Lung (tissue), 12 donors: ENCODE results near the gene MCM3AP. TPM values are rescaled to one million over a fixed set of nuclear protein-coding genes. Genes with fewer than 3 reads are reported as not detected.

ENCODE experiments used
- ATAC-seq: fragments of 200-7000 bp; cut with Tn5 transposase; one replicate; pipeline ENCODE4 v1.9.1; 2020; ENCODE audit warnings: moderate number of reproducible peaks; ENCODE audit not compliant: insufficient read depth, low FRiP score
- DNase-seq, 3 donors: peaks; one replicate each; pipeline ENCODE4 v3.0.0-alpha.2; 2013 to 2017
- H3K27ac ChIP-seq, 2 donors: one replicate each; pipeline ENCODE4 v1.5.1; 2013; ENCODE audit warnings: mild to moderate bottlenecking in 2 of 2, moderate library complexity in 2 of 2, control low read depth in 1 of 2, inconsistent platforms in 1 of 2, low read depth in 1 of 2, low read length in 1 of 2
- H3K27me3 ChIP-seq, 3 donors: one replicate each; pipeline ENCODE4 v1.5.1; 2013; ENCODE audit warnings: low read length in 2 of 3; ENCODE audit not compliant: control insufficient read depth in 3 of 3, insufficient read depth in 3 of 3
- H3K36me3 ChIP-seq, 4 donors: one replicate each; pipeline ENCODE4 v1.5.1; 2013; ENCODE audit warnings: low read length in 4 of 4, mild to moderate bottlenecking in 1 of 4, moderate library complexity in 1 of 4; ENCODE audit not compliant: control insufficient read depth in 4 of 4, insufficient read depth in 4 of 4
- H3K4me1 ChIP-seq, 5 donors: one replicate each; pipeline ENCODE4 v1.5.1; 2013; ENCODE audit warnings: low read length in 5 of 5, mild to moderate bottlenecking in 2 of 5, moderate library complexity in 1 of 5; ENCODE audit not compliant: control insufficient read depth in 5 of 5, insufficient read depth in 5 of 5
- H3K4me3 ChIP-seq: one replicate; pipeline ENCODE4 v1.5.1; 2013; ENCODE audit warnings: mild to moderate bottlenecking, control low read depth, moderate library complexity
- H3K9ac ChIP-seq, 2 donors: one replicate each; pipeline ENCODE4 v1.5.1; 2013; ENCODE audit warnings: low read length in 2 of 2, control low read depth in 1 of 2; ENCODE audit not compliant: insufficient read depth in 1 of 2
- H3K9me3 ChIP-seq, 4 donors: one replicate each; pipeline ENCODE4 v1.5.1; 2013; ENCODE audit warnings: low read length in 3 of 4, mild to moderate bottlenecking in 1 of 4, moderate library complexity in 1 of 4; ENCODE audit not compliant: control insufficient read depth in 4 of 4, insufficient read depth in 3 of 4
- WGBS, 2 donors: extraction: QIAGEN DNeasy Blood & Tissue Kit; methylation state at CpG; one replicate each; pipeline ENCODE4 v1.1.7; 2013; 5-methylcytosine and 5-hydroxymethylcytosine counted together
- polyA plus RNA-seq, 2 donors: library from polyadenylated mRNA; stranded (reverse); fragments of 200-250 nt; gene quantifications; one replicate each; pipeline ENCODE4 v1.2.1, GENCODE V29; 2013
- total RNA-seq, 2 donors: library from RNA; depleted of rRNA in 1 of 2; stranded (reverse); fragments of >200 nt in 1 of 2; gene quantifications; one replicate each; pipeline ENCODE4 v1.2.1, GENCODE V29; 2014 to 2021
- TF ChIP-seq, protein P1 (sequence below): IDR thresholded peaks from 2 replicates; pipeline ENCODE4 v1.5.1; 2012; ENCODE audit warnings: mild to moderate bottlenecking; ENCODE audit errors: control extremely low read depth, extremely low read depth
- donor health status: control.
- donor health status: control.
- donor health status: Bipolar disorder and iron deficiency.
- donor health status: healthy.
- donor health status: DM: yes; HTN: yes; CAD: no.

MCM3AP gene
- total and polyA plus RNA-seq, 4 donors, result 40.7 to 114 (median 78.7) TPM

- Histone ChIP-seq H3K27me3 (no peaks in the 10 kb centered on the region), H3K27ac (no peak overlapping the region), H3K36me3 (peaks cover 0 to 21% (median 13%) of the 10 kb centered on the region in 4 donors), H3K9me3 (peaks cover 0 to 2% (median 0%) of the 10 kb centered on the region in 4 donors), H3K4me1 (no peaks in the 10 kb centered on the region), H3K4me3 (no peak overlapping the region), H3K9ac (no peak overlapping the region)
- DNase-seq (no peak), ATAC-seq (no peak)
- WGBS, 2 donors, result 95 to 96% methylated on average over 11 of the region's 11 CpGs
- TF ChIP-seq, protein P1, sequence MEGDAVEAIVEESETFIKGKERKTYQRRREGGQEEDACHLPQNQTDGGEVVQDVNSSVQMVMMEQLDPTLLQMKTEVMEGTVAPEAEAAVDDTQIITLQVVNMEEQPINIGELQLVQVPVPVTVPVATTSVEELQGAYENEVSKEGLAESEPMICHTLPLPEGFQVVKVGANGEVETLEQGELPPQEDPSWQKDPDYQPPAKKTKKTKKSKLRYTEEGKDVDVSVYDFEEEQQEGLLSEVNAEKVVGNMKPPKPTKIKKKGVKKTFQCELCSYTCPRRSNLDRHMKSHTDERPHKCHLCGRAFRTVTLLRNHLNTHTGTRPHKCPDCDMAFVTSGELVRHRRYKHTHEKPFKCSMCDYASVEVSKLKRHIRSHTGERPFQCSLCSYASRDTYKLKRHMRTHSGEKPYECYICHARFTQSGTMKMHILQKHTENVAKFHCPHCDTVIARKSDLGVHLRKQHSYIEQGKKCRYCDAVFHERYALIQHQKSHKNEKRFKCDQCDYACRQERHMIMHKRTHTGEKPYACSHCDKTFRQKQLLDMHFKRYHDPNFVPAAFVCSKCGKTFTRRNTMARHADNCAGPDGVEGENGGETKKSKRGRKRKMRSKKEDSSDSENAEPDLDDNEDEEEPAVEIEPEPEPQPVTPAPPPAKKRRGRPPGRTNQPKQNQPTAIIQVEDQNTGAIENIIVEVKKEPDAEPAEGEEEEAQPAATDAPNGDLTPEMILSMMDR, result no peak
Observed at GRCh38 chr21:46304955-46305354, 19.5 kb upstream of the MCM3AP start.

DNA sequence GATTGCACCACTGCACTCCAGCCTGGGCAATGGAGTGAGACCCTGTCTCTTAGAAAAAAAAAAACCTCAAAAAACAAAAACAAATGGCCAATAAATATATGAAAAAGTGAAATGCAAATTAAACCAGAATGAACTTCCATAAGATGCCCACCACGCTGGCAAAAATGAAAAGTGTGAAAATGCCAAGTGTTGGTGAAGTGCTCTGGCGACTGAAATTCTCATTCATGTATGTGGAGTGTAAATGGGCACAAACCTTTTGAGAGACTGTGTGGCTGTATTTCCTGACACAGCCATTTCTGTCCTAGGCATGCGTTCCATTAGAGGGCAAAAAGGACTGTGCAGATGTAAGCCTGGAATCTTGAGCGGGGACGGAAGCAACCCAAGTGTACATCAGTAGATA lies 19.0 kb upstream of the MCM3AP start:
- 86 to 99% methylated on average over 5 of the region's 5 CpGs for WGBS, 2 donors
- peaks cover 0 to 26% (median 13%) of the 10 kb centered on the region in 4 donors for H3K36me3 ChIP-seq
- TF ChIP-seq, protein P1, result no peak
- H3K4me3 ChIP-seq, result no peak overlapping the region
- H3K27ac ChIP-seq, result no peak overlapping the region
- H3K27me3 ChIP-seq, result no peaks in the 10 kb centered on the region
- DNase-seq (no peak), ATAC-seq (no peak)
- H3K9ac ChIP-seq, result no peak overlapping the region
- peaks cover 0 to 2% (median 0%) of the 10 kb centered on the region in 4 donors for H3K9me3 ChIP-seq
- no peaks in the 10 kb centered on the region for H3K4me1 ChIP-seq

GRCh38 chr21:46301759-46302158 lies 16.3 kb upstream of the MCM3AP start:
- Histone ChIP-seq H3K9ac (no peak overlapping the region), H3K9me3 (no peaks in the 10 kb centered on the region), H3K36me3 (peaks cover 0 to 23% (median 9%) of the 10 kb centered on the region in 4 donors), H3K4me3 (no peak overlapping the region), H3K27ac (no peak overlapping the region), H3K27me3 (no peaks in the 10 kb centered on the region), H3K4me1 (peaks cover 0 to 10% (median 0%) of the 10 kb centered on the region in 5 donors)
- 96% methylated on average over 14 of the region's 14 CpGs for WGBS, 2 donors
- TF ChIP-seq, protein P1, result no peak
- no peak for ATAC-seq
- DNase-seq, result no peak

DNA sequence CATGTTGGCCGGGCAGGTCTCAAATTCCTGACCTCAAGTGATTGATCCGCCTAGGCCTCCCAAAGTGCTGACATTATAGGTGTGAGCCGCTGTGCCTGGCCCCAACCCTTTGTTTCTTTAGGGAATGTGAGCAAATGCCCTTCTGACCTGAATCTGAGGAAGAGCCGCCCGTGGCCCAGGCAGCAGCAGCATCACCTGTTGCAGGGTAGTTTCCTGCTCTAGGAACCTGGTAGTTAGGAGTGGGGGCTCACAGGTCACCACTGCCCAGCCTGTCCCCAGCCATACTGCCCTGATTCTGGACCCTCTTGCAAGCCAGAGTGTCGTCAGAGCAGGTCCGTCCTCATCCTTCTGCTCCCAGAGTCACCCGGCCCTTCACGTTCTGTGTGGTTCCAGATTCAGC lies 13.8 kb upstream of the MCM3AP start:
- 85 to 93% methylated on average over 9 of the region's 9 CpGs for WGBS, 2 donors

More for the DNA sequence above, 13.8 kb upstream of the MCM3AP start:
- ATAC-seq (no peak), DNase-seq (no peak)
- Histone ChIP-seq H3K4me1 (peaks cover 0 to 16% (median 2%) of the 10 kb centered on the region in 5 donors), H3K9ac (no peak overlapping the region), H3K4me3 (no peak overlapping the region), H3K36me3 (peaks cover 0 to 15% (median 6%) of the 10 kb centered on the region in 4 donors), H3K27me3 (no peaks in the 10 kb centered on the region), H3K27ac (no peak overlapping the region), H3K9me3 (no peaks in the 10 kb centered on the region)
- TF ChIP-seq, protein P1, result no peak
